H9 (cell line): Measurements from ENCODE around the gene NEK6. TPM values are rescaled to one million over a fixed set of nuclear protein-coding genes. Genes with fewer than 3 reads are reported as not detected.

Experiments
- DNase-seq: peaks from one replicate; pipeline ENCODE4 v3.0.0-alpha.2; 2017
- H2AFZ ChIP-seq: one replicate; pipeline ENCODE4 v1.6.1; 2013; ENCODE audit warnings: mild to moderate bottlenecking, low read length, control low read depth, moderate library complexity
- H2AK5ac ChIP-seq: 2 replicates; pipeline ENCODE4 v1.6.1; 2013; ENCODE audit warnings: low read length, control low read depth, mixed read lengths; ENCODE audit not compliant: insufficient read length
- H2BK120ac ChIP-seq: one replicate; pipeline ENCODE4 v1.6.1; 2013; ENCODE audit warnings: low read depth, mild to moderate bottlenecking, low read length, control low read depth, inconsistent platforms; ENCODE audit not compliant: poor library complexity, severe bottlenecking
- H2BK12ac ChIP-seq: 2 replicates; pipeline ENCODE4 v1.6.1; 2013; ENCODE audit warnings: low read length, control low read depth, mixed read lengths, low read depth; ENCODE audit not compliant: insufficient read length
- H2BK15ac ChIP-seq: 2 replicates; pipeline ENCODE4 v1.6.1; 2013; ENCODE audit warnings: low read depth, low read length, control low read depth
- H2BK20ac ChIP-seq: one replicate; pipeline ENCODE4 v1.6.1; 2013; ENCODE audit warnings: low read depth, mild to moderate bottlenecking, low read length, control low read depth, inconsistent platforms; ENCODE audit not compliant: poor library complexity, severe bottlenecking
- H2BK5ac ChIP-seq: 2 replicates; pipeline ENCODE4 v1.6.1; 2013; ENCODE audit warnings: low read length, control low read depth, mixed read lengths; ENCODE audit not compliant: insufficient read length
- H3K14ac ChIP-seq: 2 replicates; pipeline ENCODE4 v1.6.1; 2013; ENCODE audit warnings: low read length, control low read depth; ENCODE audit not compliant: insufficient read depth
- H3K18ac ChIP-seq: 2 replicates; pipeline ENCODE4 v1.6.1; 2013; ENCODE audit warnings: low read depth, mild to moderate bottlenecking, mixed read lengths, low read length, control low read depth; ENCODE audit not compliant: insufficient read length
- H3K23ac ChIP-seq: 2 replicates; pipeline ENCODE4 v1.6.1; 2013; ENCODE audit warnings: low read length, control low read depth, mixed read lengths, low read depth; ENCODE audit not compliant: insufficient read length
- H3K23me2 ChIP-seq: 2 replicates; pipeline ENCODE4 v1.6.1; 2013; ENCODE audit warnings: low read depth, mild to moderate bottlenecking, mixed read lengths, low read length, control low read depth; ENCODE audit not compliant: insufficient read length, poor library complexity, severe bottlenecking
- H3K27ac ChIP-seq: 2 replicates; pipeline ENCODE4 v1.5.1; 2013; ENCODE audit warnings: low read length, control low read depth, mixed read lengths, low read depth; ENCODE audit not compliant: insufficient read length
- H3K27me3 ChIP-seq: 2 replicates; pipeline ENCODE4 v1.6.1; 2013; ENCODE audit warnings: low read length, control low read depth, inconsistent platforms; ENCODE audit not compliant: insufficient read depth
- H3K4ac ChIP-seq: 2 replicates; pipeline ENCODE4 v1.6.1; 2013; ENCODE audit warnings: low read depth, mild to moderate bottlenecking, control low read depth, inconsistent platforms, low read length, moderate library complexity
- H3K4me1 ChIP-seq: 2 replicates; pipeline ENCODE4 v1.6.1; 2013; ENCODE audit warnings: low read length, control low read depth, inconsistent platforms; ENCODE audit not compliant: insufficient read depth
- H3K4me2 ChIP-seq: 2 replicates; pipeline ENCODE4 v1.6.1; 2013; ENCODE audit warnings: low read length, control low read depth, mixed read lengths; ENCODE audit not compliant: insufficient read length, insufficient read depth
- H3K56ac ChIP-seq: 2 replicates; pipeline ENCODE4 v1.6.1; 2013; ENCODE audit warnings: low read depth, mild to moderate bottlenecking, mixed read lengths, low read length, control low read depth; ENCODE audit not compliant: insufficient read length
- H3K79me1 ChIP-seq: 2 replicates; pipeline ENCODE4 v1.6.1; 2013; ENCODE audit warnings: low read depth, mild to moderate bottlenecking, moderate library complexity, low read length, control low read depth, inconsistent platforms; ENCODE audit not compliant: insufficient read depth, poor library complexity, severe bottlenecking
- H3K79me2 ChIP-seq: 2 replicates; pipeline ENCODE4 v1.6.1; 2013; ENCODE audit warnings: low read length, control low read depth, inconsistent platforms; ENCODE audit not compliant: insufficient read depth
- H3K9ac ChIP-seq: 2 replicates; pipeline ENCODE4 v1.6.1; 2013; ENCODE audit warnings: low read length, control low read depth, mixed read lengths; ENCODE audit not compliant: insufficient read length; ENCODE audit errors: extremely low read depth
- H3K9me3 ChIP-seq: one replicate; pipeline ENCODE4 v1.6.1; 2013; ENCODE audit warnings: low read depth, low read length, inconsistent platforms; ENCODE audit not compliant: control insufficient read depth
- H3T11ph ChIP-seq: one replicate; pipeline ENCODE4 v1.6.1; 2013; ENCODE audit warnings: mild to moderate bottlenecking, low read length, control low read depth, inconsistent platforms
- H4K20me1 ChIP-seq: one replicate; pipeline ENCODE4 v1.6.1; 2013; ENCODE audit not compliant: control insufficient read depth, insufficient read length, insufficient read depth
- H4K5ac ChIP-seq: 2 replicates; pipeline ENCODE4 v1.6.1; 2013; ENCODE audit warnings: low read depth, mild to moderate bottlenecking, mixed read lengths, low read length, control low read depth; ENCODE audit not compliant: insufficient read length
- H4K8ac ChIP-seq: replicated peaks from 2 replicates; pipeline ENCODE4 v1.6.1; 2013; ENCODE audit warnings: low read length, control low read depth, mixed read lengths, low read depth; ENCODE audit not compliant: insufficient read length
- H4K91ac ChIP-seq: 2 replicates; pipeline ENCODE4 v1.6.1; 2013; ENCODE audit warnings: low read depth, mild to moderate bottlenecking, moderate library complexity, mixed read lengths, low read length, control low read depth; ENCODE audit not compliant: insufficient read length
- H3K27ac Mint-ChIP-seq, 3 experiments: 2 replicates in 2 of 3; 3 replicates in 1 of 3; pipeline ENCODE4 v1.8.0; 2020 to 2021; ENCODE audit warnings: mixed read lengths in 3 of 3, mild to moderate bottlenecking in 1 of 3, moderate library complexity in 1 of 3
- H3K27me3 Mint-ChIP-seq: 2 replicates; pipeline ENCODE4 v1.8.0; 2021; ENCODE audit warnings: low read depth, mild to moderate bottlenecking, moderate library complexity, mixed read lengths
- H3K36me3 Mint-ChIP-seq, 3 experiments: 2 replicates in 2 of 3; 3 replicates in 1 of 3; pipeline ENCODE4 v1.8.0; 2020 to 2021; ENCODE audit warnings: low read depth in 3 of 3, mixed read lengths in 3 of 3; ENCODE audit not compliant: insufficient read depth in 1 of 3
- H3K4me1 Mint-ChIP-seq, 2 experiments: 2 replicates each; pipeline ENCODE4 v1.8.0; 2020; ENCODE audit warnings: mixed read lengths in 2 of 2
- H3K4me3 Mint-ChIP-seq, 2 experiments: 2 replicates in 1 of 2; 3 replicates in 1 of 2; pipeline ENCODE4 v1.8.0; 2020 to 2021; ENCODE audit warnings: mild to moderate bottlenecking in 2 of 2, mixed read lengths in 2 of 2, moderate library complexity in 1 of 2
- H3K9me3 Mint-ChIP-seq, 2 experiments: 2 replicates in 1 of 2; 3 replicates in 1 of 2; pipeline ENCODE4 v1.8.0; 2020; ENCODE audit warnings: mild to moderate bottlenecking in 2 of 2, mixed read lengths in 2 of 2, moderate library complexity in 1 of 2
- CTCF ChIP-seq: fragments of 200-600 bp; sonication (generic); conservative IDR thresholded peaks from 3 replicates; pipeline ENCODE4 v1.8.0; 2021; ENCODE audit warnings: antibody characterized with exemption, mild to moderate bottlenecking
- WGBS: extraction: QIAGEN DNeasy Blood & Tissue Kit; methylation state at CpG from one replicate; pipeline ENCODE4 v1.1.7; 2013; ENCODE audit warnings: missing lambda C conversion rate, low lambda C conversion rate, mixed read lengths; ENCODE audit not compliant: insufficient read length; ENCODE audit errors: extremely low coverage; 5-methylcytosine and 5-hydroxymethylcytosine counted together
- total RNA-seq: library from RNA; stranded (reverse); gene quantifications from 2 replicates; pipeline ENCODE4 v1.2.1, GENCODE V29; 2021

NEK6 gene
- total RNA-seq, 1 experiment from 2014 or later = 14.3 TPM

- no peaks in the 10 kb centered on the region for H3K27me3 ChIP-seq
- no peak overlapping the region for H3K23ac ChIP-seq
- H2BK120ac ChIP-seq = no peak overlapping the region
- peak overlapping the region; percentile 24 to 83 (median 74); a peak in 4 of 7 replicates for H3K27ac Mint-ChIP-seq
- H4K8ac ChIP-seq = no peak overlapping the region
- no peak for DNase-seq
- H3K79me2 ChIP-seq = peaks cover 2% of the 10 kb centered on the region; the same call in 1 of the 2 replicates
- H2BK20ac ChIP-seq = no peak overlapping the region
- H4K20me1 ChIP-seq = no peaks in the 10 kb centered on the region
- H3K36me3 Mint-ChIP-seq = peaks cover 19 to 47% (median 35%) of the 10 kb centered on the region in 3 experiments; a peak in 6 of 7 replicates
- peaks cover 5 to 15% of the 10 kb centered on the region in 2 experiments; a peak in 3 of 4 replicates for H3K4me1 Mint-ChIP-seq
- H4K91ac ChIP-seq = no peak overlapping the region
- no peak overlapping the region for H4K5ac ChIP-seq
- H3K18ac ChIP-seq = no peak overlapping the region
- peaks cover 9% of the 10 kb centered on the region for H3K79me1 ChIP-seq
- H2AK5ac ChIP-seq = no peak overlapping the region
- H2BK5ac ChIP-seq = no peak overlapping the region
- no peaks in the 10 kb centered on the region for H3K23me2 ChIP-seq
- H3K27me3 Mint-ChIP-seq = no peaks in the 10 kb centered on the region
- TF ChIP-seq CTCF = no peak
- H3K4ac ChIP-seq = no peak overlapping the region
- no peak overlapping the region for H3K27ac ChIP-seq
- H3K4me2 ChIP-seq = no peak overlapping the region
- no peaks in the 10 kb centered on the region for H3K9me3 ChIP-seq
- no peaks in the 10 kb centered on the region for H3K9me3 Mint-ChIP-seq
- no peak overlapping the region for H3K14ac ChIP-seq
- WGBS = no CpG with 5 or more reads among the region's 15 CpGs
- no peak overlapping the region for H3K4me3 Mint-ChIP-seq
- H3K4me1 ChIP-seq = 0 out of 2 replicates have a peak, but pooled peaks cover 3% of the 10 kb centered on the region
- H3K9ac ChIP-seq = no peak overlapping the region
- no peak overlapping the region for H3T11ph ChIP-seq
- no peak overlapping the region for H2AFZ ChIP-seq
- no peak overlapping the region for H3K56ac ChIP-seq
- no peak overlapping the region for H2BK12ac ChIP-seq
- H2BK15ac ChIP-seq = no peak overlapping the region
Measured at GRCh38 chr9:124355941-124356744, 98.4 kb downstream of the NEK6 start.
